Tibial artery (tissue), 4 donors: Measurements from ENCODE around the gene RYR2.

Experiments
- DNase-seq, 2 donors: peaks; one replicate each; pipeline ENCODE4 v3.0.0-alpha.2; 2019
- H3K27ac ChIP-seq, 2 donors: fragments of 200-600 bp; sonication (generic) in 1 of 2; 1 replicate in 1 of 2; 2 replicates in 1 of 2; pipeline ENCODE4 v1.5.1; 2018 to 2019; ENCODE audit warnings: mild to moderate bottlenecking in 1 of 2
- H3K27me3 ChIP-seq, 2 donors: fragments of 200-600 bp; sonication (generic) in 1 of 2; one replicate each; pipeline versions ENCODE4 v1.5.1 to v1.6.0; 2016 to 2019
- H3K36me3 ChIP-seq, 3 donors: fragments of 200-600 bp; sonication (generic) in 2 of 3; one replicate each; pipeline ENCODE4 v1.5.1; 2016 to 2019; ENCODE audit warnings: mild to moderate bottlenecking in 2 of 3
- H3K4me1 ChIP-seq, 4 donors: fragments of 200-600 bp; sonication (generic) in 2 of 4; 1 replicate in 3 of 4; 2 replicates in 1 of 4; pipeline ENCODE4 v1.5.1; 2016 to 2019
- H3K4me3 ChIP-seq, 2 donors: fragments of 200-600 bp; sonication (generic) in 1 of 2; 1 replicate in 1 of 2; 2 replicates in 1 of 2; pipeline ENCODE4 v1.5.1; 2018 to 2019; ENCODE audit warnings: mild to moderate bottlenecking in 2 of 2
- H3K9me3 ChIP-seq, 3 donors: fragments of 200-600 bp; sonication (generic) in 1 of 3; one replicate each; pipeline ENCODE4 v1.5.1; 2016 to 2019
- intact Hi-C: fragments of 100-400 bp; cut with DNase I; formaldehyde crosslinking; loops from one replicate; pipeline ENCODE4 v1.15.0; 2023; ENCODE audit warnings: low total_unique reads
- TF ChIP-seq, protein P1 (sequence below), 2 experiments: fragments of 200-600 bp in 1 of 2; fragments of 450-650 bp in 1 of 2; IDR thresholded peaks; one replicate each; pipeline ENCODE4 v1.5.1; 2017 to 2019; ENCODE audit warnings: antibody characterized with exemption in 2 of 2, mild to moderate bottlenecking in 1 of 2, moderate library complexity in 1 of 2

RYR2 gene

DNA sequence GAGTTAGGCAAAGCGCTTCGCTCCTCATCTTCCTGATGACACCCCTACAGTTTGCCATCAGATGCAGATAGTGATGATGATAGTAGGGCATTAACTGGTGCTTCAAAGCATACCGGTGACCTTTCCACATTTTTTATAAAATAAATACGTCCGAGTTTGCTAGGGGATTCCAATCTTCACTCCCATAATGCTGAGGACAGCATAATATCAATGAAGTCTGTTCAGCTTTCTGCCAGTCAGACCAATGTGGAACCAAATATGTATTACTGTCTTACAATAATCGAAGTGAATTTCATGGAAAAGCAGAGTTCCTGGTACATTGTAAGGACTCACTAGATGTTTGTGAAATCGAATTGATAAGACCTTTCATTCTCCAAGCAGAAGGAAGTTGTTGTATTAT, 258.7 kb downstream of the RYR2 start:
- no peak for DNase-seq
- intact Hi-C loops: no loop called here
- no peaks in the 10 kb centered on the region for H3K9me3 ChIP-seq
- H3K36me3 ChIP-seq: no peaks in the 10 kb centered on the region
- H3K4me3 ChIP-seq: no peak overlapping the region
- TF ChIP-seq, protein P1, sequence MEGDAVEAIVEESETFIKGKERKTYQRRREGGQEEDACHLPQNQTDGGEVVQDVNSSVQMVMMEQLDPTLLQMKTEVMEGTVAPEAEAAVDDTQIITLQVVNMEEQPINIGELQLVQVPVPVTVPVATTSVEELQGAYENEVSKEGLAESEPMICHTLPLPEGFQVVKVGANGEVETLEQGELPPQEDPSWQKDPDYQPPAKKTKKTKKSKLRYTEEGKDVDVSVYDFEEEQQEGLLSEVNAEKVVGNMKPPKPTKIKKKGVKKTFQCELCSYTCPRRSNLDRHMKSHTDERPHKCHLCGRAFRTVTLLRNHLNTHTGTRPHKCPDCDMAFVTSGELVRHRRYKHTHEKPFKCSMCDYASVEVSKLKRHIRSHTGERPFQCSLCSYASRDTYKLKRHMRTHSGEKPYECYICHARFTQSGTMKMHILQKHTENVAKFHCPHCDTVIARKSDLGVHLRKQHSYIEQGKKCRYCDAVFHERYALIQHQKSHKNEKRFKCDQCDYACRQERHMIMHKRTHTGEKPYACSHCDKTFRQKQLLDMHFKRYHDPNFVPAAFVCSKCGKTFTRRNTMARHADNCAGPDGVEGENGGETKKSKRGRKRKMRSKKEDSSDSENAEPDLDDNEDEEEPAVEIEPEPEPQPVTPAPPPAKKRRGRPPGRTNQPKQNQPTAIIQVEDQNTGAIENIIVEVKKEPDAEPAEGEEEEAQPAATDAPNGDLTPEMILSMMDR (IDR thresholded peaks at IDR 0.05): no peak
- H3K4me1 ChIP-seq: no peaks in the 10 kb centered on the region
- no peak overlapping the region for H3K27ac ChIP-seq
- no peaks in the 10 kb centered on the region for H3K27me3 ChIP-seq

DNA sequence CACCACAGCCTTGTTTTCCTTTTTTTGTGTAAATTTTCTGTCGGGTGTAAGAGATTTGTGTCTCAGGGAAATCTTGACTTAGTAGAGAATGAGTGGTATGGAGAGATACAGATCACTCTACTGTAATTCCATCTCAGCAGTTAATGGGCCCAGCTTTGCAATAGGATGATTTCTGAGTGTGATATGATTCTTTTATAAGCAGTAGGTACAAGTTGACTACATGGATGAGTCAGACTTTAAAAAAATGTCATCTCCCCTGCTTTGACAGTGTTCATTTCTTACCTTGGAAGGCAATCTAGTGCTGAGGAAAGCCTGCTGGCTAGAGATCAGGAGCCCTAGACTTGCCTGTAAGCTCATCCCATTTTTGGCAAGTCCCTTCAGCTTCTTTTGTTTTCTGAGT, 261.9 kb downstream of the RYR2 start:
- no peaks in the 10 kb centered on the region for H3K4me1 ChIP-seq
- H3K4me3 ChIP-seq: no peak overlapping the region
- no peak for DNase-seq
- no peaks in the 10 kb centered on the region for H3K27me3 ChIP-seq
- no peaks in the 10 kb centered on the region for H3K9me3 ChIP-seq
- TF ChIP-seq, protein P1 (IDR thresholded peaks at IDR 0.05): no peak
- no peaks in the 10 kb centered on the region for H3K36me3 ChIP-seq
- no peak overlapping the region for H3K27ac ChIP-seq
- intact Hi-C loops: no loop called here

DNA sequence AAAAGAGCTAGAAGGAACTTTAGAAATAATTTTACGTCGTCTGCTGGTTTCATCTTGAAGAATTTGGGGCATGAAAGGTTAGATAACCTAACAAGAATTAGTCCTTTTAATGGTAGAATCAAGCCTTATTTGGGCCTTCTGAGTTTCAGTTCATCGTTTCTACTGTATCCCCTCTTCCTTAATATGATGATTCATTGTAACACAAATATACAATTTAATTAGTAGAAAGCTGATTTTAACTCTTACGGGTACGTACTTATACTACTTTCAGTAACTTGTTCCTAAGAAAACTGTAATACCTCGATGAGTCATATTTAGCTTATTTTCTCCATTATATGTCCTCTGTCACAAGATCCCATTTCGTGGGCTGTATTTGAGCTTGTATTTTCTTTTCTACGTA, 264.7 kb downstream of the RYR2 start:
- intact Hi-C loops: no loop called here
- H3K4me1 ChIP-seq: no peaks in the 10 kb centered on the region
- DNase-seq: no peak
- H3K4me3 ChIP-seq: no peak overlapping the region
- no peaks in the 10 kb centered on the region for H3K36me3 ChIP-seq
- no peak overlapping the region for H3K27ac ChIP-seq
- H3K27me3 ChIP-seq: no peaks in the 10 kb centered on the region
- no peaks in the 10 kb centered on the region for H3K9me3 ChIP-seq
- TF ChIP-seq, protein P1 (IDR thresholded peaks at IDR 0.05): no peak

DNA sequence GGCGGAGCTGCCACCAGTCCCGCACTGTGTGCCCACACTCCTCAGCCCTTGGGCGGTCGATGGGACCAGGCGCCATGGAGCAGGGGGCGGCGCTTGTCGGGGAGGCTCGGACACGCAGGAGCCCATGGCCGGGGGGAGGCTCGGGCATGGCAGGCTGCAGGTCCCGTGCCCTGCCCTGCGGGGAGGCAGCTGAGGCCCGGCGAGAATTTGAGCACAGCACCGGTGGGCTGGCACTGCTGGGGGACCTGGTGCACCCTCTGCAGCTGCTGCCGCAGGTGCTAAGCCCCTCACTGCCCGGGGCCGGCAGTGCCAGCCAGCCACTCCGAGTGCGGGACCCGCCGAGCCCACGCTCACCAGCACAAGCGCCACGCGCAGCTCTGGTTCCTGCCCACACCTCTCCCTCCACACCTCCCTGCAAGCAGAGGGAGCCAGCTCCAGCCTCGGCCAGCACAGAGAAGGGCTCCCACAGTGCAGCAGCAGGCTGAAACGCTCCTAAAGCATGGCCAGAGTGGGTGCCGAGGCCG, 267.7 kb downstream of the RYR2 start:
- DNase-seq: no peak
- intact Hi-C loops: no loop called here
- Histone ChIP-seq H3K4me3 (no peak overlapping the region), H3K4me1 (no peaks in the 10 kb centered on the region), H3K9me3 (no peaks in the 10 kb centered on the region), H3K36me3 (no peaks in the 10 kb centered on the region), H3K27ac (no peak overlapping the region), H3K27me3 (no peaks in the 10 kb centered on the region)
- TF ChIP-seq, protein P1 (IDR thresholded peaks at IDR 0.05): no peak

DNA sequence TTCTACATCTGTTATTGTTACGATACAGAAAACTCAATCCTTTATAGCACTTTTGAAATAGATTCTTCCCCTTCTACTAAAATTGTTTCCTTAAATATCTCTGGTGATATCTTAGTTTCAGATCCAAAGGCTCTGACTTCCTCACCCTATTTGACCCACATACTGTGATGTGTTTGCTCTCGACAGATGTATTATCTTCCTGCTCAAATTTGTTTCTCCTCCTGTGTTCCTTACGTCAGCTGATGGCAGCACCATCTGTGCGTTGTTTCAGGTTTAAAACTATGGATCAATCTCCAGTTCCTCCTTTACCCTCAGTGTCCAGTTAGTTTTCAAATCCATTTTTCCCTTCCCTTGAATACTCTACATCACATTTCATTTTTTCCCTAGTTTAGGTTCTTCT, 274.4 kb downstream of the RYR2 start:
- Histone ChIP-seq H3K9me3 (no peaks in the 10 kb centered on the region), H3K4me1 (peaks cover 0 to 46% (median 2%) of the 10 kb centered on the region in 4 donors), H3K36me3 (no peaks in the 10 kb centered on the region), H3K4me3 (no peak overlapping the region), H3K27me3 (no peaks in the 10 kb centered on the region), H3K27ac (peak overlapping the region in 1 of 2 donors; percentile 23)
- no peak for DNase-seq
- TF ChIP-seq, protein P1 (IDR thresholded peaks at IDR 0.05): no peak
- intact Hi-C loops: no loop called here

DNA sequence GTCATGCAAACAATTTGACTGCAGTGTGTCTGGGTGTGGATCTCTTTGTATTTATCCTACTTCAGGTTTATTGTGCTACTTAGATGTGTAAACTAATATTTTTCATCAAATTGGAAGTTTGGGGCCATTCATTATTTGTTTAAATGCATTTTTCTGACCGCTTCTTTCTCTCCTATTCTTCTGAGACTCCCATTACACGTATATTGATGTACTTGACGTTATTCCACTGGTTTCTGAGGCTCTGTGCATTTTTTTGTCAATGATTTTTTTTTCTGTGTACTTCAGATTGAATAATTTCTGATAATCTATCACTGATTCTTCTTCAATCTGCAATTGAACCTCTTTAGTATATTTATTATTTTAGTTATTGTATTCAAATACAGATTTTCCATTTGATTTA, 276.8 kb downstream of the RYR2 start:
- peaks cover 0 to 65% (median 4%) of the 10 kb centered on the region in 4 donors for H3K4me1 ChIP-seq
- no peaks in the 10 kb centered on the region for H3K9me3 ChIP-seq
- no peaks in the 10 kb centered on the region for H3K27me3 ChIP-seq
- no peak for DNase-seq
- no peak overlapping the region for H3K27ac ChIP-seq
- H3K36me3 ChIP-seq: no peaks in the 10 kb centered on the region
- TF ChIP-seq, protein P1 (IDR thresholded peaks at IDR 0.05): no peak
- no peak overlapping the region for H3K4me3 ChIP-seq
- intact Hi-C loops: no loop called here
